Measurements from ENCODE around the gene CDC42SE2.

DNA sequence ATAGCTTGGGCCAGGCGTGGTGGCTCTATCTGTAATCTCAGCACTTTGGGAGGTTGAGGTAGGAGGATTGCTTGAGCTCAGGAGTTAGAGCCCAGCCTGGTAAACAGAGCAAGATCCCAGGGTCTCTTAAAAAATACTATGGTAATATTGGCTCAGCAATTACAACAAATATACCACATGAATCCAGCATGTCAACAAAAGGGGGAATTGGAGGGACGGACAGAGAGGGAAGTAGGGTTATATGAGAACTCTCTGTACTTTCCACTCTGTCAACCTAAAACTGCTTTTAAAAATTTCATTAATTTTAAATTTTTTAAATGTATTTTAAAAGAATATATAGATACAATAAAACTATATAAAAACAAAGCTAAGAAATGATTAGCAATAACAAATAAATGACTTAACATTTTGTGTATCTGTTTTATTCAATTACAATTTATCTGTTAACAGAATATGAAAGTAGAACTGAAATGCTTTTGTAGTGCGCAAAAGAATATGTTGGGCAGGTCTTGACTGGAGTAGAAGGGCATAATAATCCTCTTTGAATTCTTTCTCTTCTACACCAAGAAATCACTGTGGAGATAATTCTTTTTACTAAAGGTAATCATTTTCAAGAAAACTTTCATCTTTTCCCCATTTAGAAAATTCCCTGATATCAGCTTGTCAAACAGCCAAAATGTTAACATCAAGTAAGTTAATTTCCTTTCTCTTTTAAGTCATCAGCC is 12.9 kb upstream of the CDC42SE2 start:
- TF ChIP-seq, protein P1, sequence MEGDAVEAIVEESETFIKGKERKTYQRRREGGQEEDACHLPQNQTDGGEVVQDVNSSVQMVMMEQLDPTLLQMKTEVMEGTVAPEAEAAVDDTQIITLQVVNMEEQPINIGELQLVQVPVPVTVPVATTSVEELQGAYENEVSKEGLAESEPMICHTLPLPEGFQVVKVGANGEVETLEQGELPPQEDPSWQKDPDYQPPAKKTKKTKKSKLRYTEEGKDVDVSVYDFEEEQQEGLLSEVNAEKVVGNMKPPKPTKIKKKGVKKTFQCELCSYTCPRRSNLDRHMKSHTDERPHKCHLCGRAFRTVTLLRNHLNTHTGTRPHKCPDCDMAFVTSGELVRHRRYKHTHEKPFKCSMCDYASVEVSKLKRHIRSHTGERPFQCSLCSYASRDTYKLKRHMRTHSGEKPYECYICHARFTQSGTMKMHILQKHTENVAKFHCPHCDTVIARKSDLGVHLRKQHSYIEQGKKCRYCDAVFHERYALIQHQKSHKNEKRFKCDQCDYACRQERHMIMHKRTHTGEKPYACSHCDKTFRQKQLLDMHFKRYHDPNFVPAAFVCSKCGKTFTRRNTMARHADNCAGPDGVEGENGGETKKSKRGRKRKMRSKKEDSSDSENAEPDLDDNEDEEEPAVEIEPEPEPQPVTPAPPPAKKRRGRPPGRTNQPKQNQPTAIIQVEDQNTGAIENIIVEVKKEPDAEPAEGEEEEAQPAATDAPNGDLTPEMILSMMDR (IDR thresholded peaks at IDR 0.05; ENCODE audit: low read depth, low read length): no peak
- no peak for TF ChIP-seq EZH2phosphoT487 (IDR thresholded peaks at IDR 0.05; ENCODE audit: low read depth)
